HAP-1 (cell line): ENCODE results near the gene BAG5.

ENCODE experiments used
- DNase-seq, 2 experiments: peaks; one replicate each; pipeline ENCODE4 v3.0.0-alpha.2; 2016 to 2020; ENCODE audit warnings: low spot score in 2 of 2
- H3K27me3 ChIP-seq: fragments of 250-450 bp; sonication (Bioruptor Pico); 2 replicates; pipeline ENCODE4 v1.5.1; 2020; ENCODE audit warnings: low read depth, mild to moderate bottlenecking, moderate library complexity
- H3K36me3 ChIP-seq: fragments of 250-450 bp; sonication (Bioruptor Pico); replicated peaks from 2 replicates; pipeline ENCODE4 v1.5.1; 2020; ENCODE audit warnings: mild to moderate bottlenecking
- H3K4me1 ChIP-seq: fragments of 250-450 bp; sonication (Bioruptor Pico); 2 replicates; pipeline ENCODE4 v1.5.1; 2020; ENCODE audit warnings: mild to moderate bottlenecking
- H3K4me3 ChIP-seq: fragments of 250-450 bp; sonication (Bioruptor Pico); 2 replicates; pipeline ENCODE4 v1.5.1; 2020; ENCODE audit warnings: mild to moderate bottlenecking, moderate library complexity
- H3K9me3 ChIP-seq: fragments of 250-450 bp; sonication (Bioruptor Pico); 2 replicates; pipeline ENCODE4 v1.5.1; 2020; ENCODE audit warnings: mild to moderate bottlenecking, moderate library complexity
- in situ Hi-C: fragments of 300-500 bp; cut with MboI; formaldehyde crosslinking; loops from 3 replicates; pipeline ENCODE4 v1.14.3; 2020; ENCODE audit warnings: low sequenced_read_pairs, inconsistent platforms, mixed read lengths

The BAG5 gene

GRCh38 chr14:103578401-103579075, 16.1 kb upstream of the BAG5 start:
- H3K4me3 ChIP-seq: no peak overlapping the region
- in situ Hi-C loops: loop anchor here (10.0 kb wide), 1 partner anchor 106 kb away; no protein-coding TSS in a partner anchor

GRCh38 chr14:103576371-103577024, 14.0 kb upstream of the BAG5 start:
- Histone ChIP-seq H3K36me3 (peaks cover 26% of the 10 kb centered on the region), H3K4me1 (peaks cover 4% of the 10 kb centered on the region), H3K4me3 (no peak overlapping the region), H3K9me3 (no peaks in the 10 kb centered on the region), H3K27me3 (no peaks in the 10 kb centered on the region)
- peak; percentile 72 to 90 for DNase-seq
- in situ Hi-C loops: loop anchor here (10.0 kb wide), 1 partner anchor 108 kb away; no protein-coding TSS in a partner anchor

More at GRCh38 chr14:103578401-103579075, 16.1 kb upstream of the BAG5 start:
- Histone ChIP-seq H3K4me1 (peaks cover 4% of the 10 kb centered on the region), H3K27me3 (no peaks in the 10 kb centered on the region), H3K36me3 (peaks cover 15% of the 10 kb centered on the region), H3K9me3 (no peaks in the 10 kb centered on the region)
- no peak for DNase-seq

- Histone ChIP-seq H3K9me3 (no peaks in the 10 kb centered on the region), H3K4me1 (peaks cover 4% of the 10 kb centered on the region), H3K4me3 (no peak overlapping the region), H3K27me3 (no peaks in the 10 kb centered on the region), H3K36me3 (peaks cover 26% of the 10 kb centered on the region)
- in situ Hi-C loops: loop anchor here (10.0 kb wide), 1 partner anchor 110 kb away; no protein-coding TSS in a partner anchor
- no peak for DNase-seq
Measured at GRCh38 chr14:103574707-103575285, 12.3 kb upstream of the BAG5 start.

GRCh38 chr14:103574104-103574503, 11.6 kb upstream of the BAG5 start:
- peaks cover 21% of the 10 kb centered on the region for H3K36me3 ChIP-seq
- H3K27me3 ChIP-seq: no peaks in the 10 kb centered on the region
- DNase-seq: no peak
- H3K4me1 ChIP-seq: peaks cover 9% of the 10 kb centered on the region
- H3K9me3 ChIP-seq: no peaks in the 10 kb centered on the region
- no peak overlapping the region for H3K4me3 ChIP-seq
- in situ Hi-C loops: loop anchor here (10.0 kb wide), 1 partner anchor 111 kb away; no protein-coding TSS in a partner anchor

GRCh38 chr14:103569408-103569807, 7.0 kb upstream of the BAG5 start:
- in situ Hi-C loops: no loop called here
- peak in 1 of 2 experiments; percentile 28 for DNase-seq
- Histone ChIP-seq H3K27me3 (no peaks in the 10 kb centered on the region), H3K36me3 (peaks cover 14% of the 10 kb centered on the region), H3K4me1 (peaks cover 12% of the 10 kb centered on the region), H3K9me3 (no peaks in the 10 kb centered on the region), H3K4me3 (no peak overlapping the region)

GRCh38 chr14:103568952-103569351, 6.5 kb upstream of the BAG5 start:
- DNase-seq: peak; percentile 71 to 90
- no peaks in the 10 kb centered on the region for H3K27me3 ChIP-seq
- H3K4me1 ChIP-seq: peaks cover 12% of the 10 kb centered on the region
- in situ Hi-C loops: no loop called here
- H3K36me3 ChIP-seq: peaks cover 11% of the 10 kb centered on the region
- no peak overlapping the region for H3K4me3 ChIP-seq
- H3K9me3 ChIP-seq: no peaks in the 10 kb centered on the region

- Histone ChIP-seq H3K9me3 (no peaks in the 10 kb centered on the region), H3K4me3 (peak overlapping the region; percentile 100), H3K4me1 (peaks cover 13% of the 10 kb centered on the region), H3K27me3 (no peaks in the 10 kb centered on the region), H3K36me3 (peaks cover 16% of the 10 kb centered on the region)
- in situ Hi-C loops: no loop called here
- DNase-seq: no peak
Measured at GRCh38 chr14:103563844-103564505, 1.5 kb upstream of the BAG5 start.

GRCh38 chr14:103563226-103563620, 766 bp upstream of the BAG5 start:
- no peaks in the 10 kb centered on the region for H3K27me3 ChIP-seq
- no peak for DNase-seq

GRCh38 chr14:103562179-103562428, 353 bp downstream of the BAG5 start:
- H3K4me3 ChIP-seq: peak overlapping the region; percentile 100
- no peak for DNase-seq
- no peaks in the 10 kb centered on the region for H3K9me3 ChIP-seq
- no peaks in the 10 kb centered on the region for H3K27me3 ChIP-seq
- in situ Hi-C loops: no loop called here
- peaks cover 13% of the 10 kb centered on the region for H3K4me1 ChIP-seq
- peaks cover 17% of the 10 kb centered on the region for H3K36me3 ChIP-seq

More at GRCh38 chr14:103563226-103563620, 766 bp upstream of the BAG5 start:
- H3K9me3 ChIP-seq: no peaks in the 10 kb centered on the region
- H3K4me1 ChIP-seq: peaks cover 6% of the 10 kb centered on the region
- H3K4me3 ChIP-seq: peak overlapping the region; percentile 100
- in situ Hi-C loops: no loop called here
- peaks cover 17% of the 10 kb centered on the region for H3K36me3 ChIP-seq

- H3K4me3 ChIP-seq: peak overlapping the region; percentile 100
- peaks cover 13% of the 10 kb centered on the region for H3K4me1 ChIP-seq
- DNase-seq: peak; percentile 30 to 58
- in situ Hi-C loops: no loop called here
- H3K36me3 ChIP-seq: peaks cover 17% of the 10 kb centered on the region
- no peaks in the 10 kb centered on the region for H3K9me3 ChIP-seq
- no peaks in the 10 kb centered on the region for H3K27me3 ChIP-seq
Measured at GRCh38 chr14:103561381-103562178, 877 bp downstream of the BAG5 start.

- H3K36me3 ChIP-seq: peaks cover 17% of the 10 kb centered on the region
- peaks cover 13% of the 10 kb centered on the region for H3K4me1 ChIP-seq
- in situ Hi-C loops: no loop called here
- no peaks in the 10 kb centered on the region for H3K9me3 ChIP-seq
- peak overlapping the region; percentile 100 for H3K4me3 ChIP-seq
- no peaks in the 10 kb centered on the region for H3K27me3 ChIP-seq
- no peak for DNase-seq
Measured at GRCh38 chr14:103560691-103561090, 1.8 kb downstream of the BAG5 start.

GRCh38 chr14:103559766-103560165, 2.7 kb downstream of the BAG5 start:
- H3K9me3 ChIP-seq: no peaks in the 10 kb centered on the region
- in situ Hi-C loops: no loop called here
- H3K4me1 ChIP-seq: peaks cover 13% of the 10 kb centered on the region
- H3K27me3 ChIP-seq: no peaks in the 10 kb centered on the region
- H3K4me3 ChIP-seq: no peak overlapping the region
- peaks cover 17% of the 10 kb centered on the region for H3K36me3 ChIP-seq
- DNase-seq: no peak
